ENCODE measurements around the gene BCR. TPM values are rescaled to one million over a fixed set of nuclear protein-coding genes. Genes with fewer than 3 reads are reported as not detected.

The BCR gene
- total and polyA plus RNA-seq, 2 of the 4 experiments (the other 2 are of a cell fraction) = 28.9 to 44.6 TPM

DNA sequence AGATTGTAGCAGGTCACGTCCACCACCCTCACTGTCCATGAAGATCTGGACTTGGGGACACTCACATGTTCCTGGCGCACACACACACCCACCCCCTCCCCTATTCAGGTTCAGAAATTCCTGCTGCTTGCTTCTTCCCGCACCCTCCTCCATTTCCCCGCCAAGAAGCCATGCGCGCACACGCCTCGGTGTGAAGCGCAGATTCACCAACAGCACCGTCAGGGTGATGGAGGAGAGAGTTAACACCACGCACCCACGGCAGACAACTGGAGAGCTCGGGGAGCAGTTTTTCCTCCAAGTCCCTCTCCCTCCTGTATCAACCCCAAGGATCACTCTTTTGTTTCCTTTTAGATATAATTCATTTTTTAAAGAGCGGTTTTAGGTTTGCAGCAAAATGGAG is 113.4 kb downstream of the BCR start:
- Histone ChIP-seq H2AK9ac (replicated peaks; ENCODE audit: low read depth, low read length, poor library complexity) (no peak overlapping the region), H3K9me1 (ENCODE audit: insufficient read depth, low read length) (peaks cover 5% of the 10 kb centered on the region; the same call in 1 of the 2 replicates), H3K79me1 (ENCODE audit: low read depth in 1 of 2, low read length in 2 of 2) (no peaks in the 10 kb centered on the region; a peak in 1 of 4 replicates), H3K14ac (replicated peaks; ENCODE audit: low read depth, low read length) (no peak overlapping the region), H4K5ac (ENCODE audit: low read depth, low read length) (no peak overlapping the region), H2AK5ac (ENCODE audit: low read depth, low read length) (no peak overlapping the region), H2BK120ac (ENCODE audit: low read depth, low read length) (no peak overlapping the region), H3K9ac (ENCODE audit: low read depth, low read length) (no peak overlapping the region), H4K20me1 (ENCODE audit: insufficient read depth, low read length) (peaks cover 6% of the 10 kb centered on the region; the same call in 1 of the 2 replicates), H3K4me1 (ENCODE audit: control insufficient read depth, insufficient read depth, low read length) (no peaks in the 10 kb centered on the region), H2BK15ac (ENCODE audit: low read depth, low read length) (no peak overlapping the region), H3K4ac (ENCODE audit: low read depth, low read length) (no peak overlapping the region), H3K4me3 (ENCODE audit: insufficient read depth, low read depth, low read length) (no peak overlapping the region), H3K18ac (ENCODE audit: low read depth, low read length) (no peak overlapping the region), H3K56ac (ENCODE audit: extremely low read depth, insufficient read depth, low read length) (no peak overlapping the region), H4K91ac (ENCODE audit: insufficient read depth, low read depth, low read length) (no peak overlapping the region), H2BK5ac (ENCODE audit: low read depth, low read length, poor library complexity, severe bottlenecking) (no peak overlapping the region), H3K36me3 (ENCODE audit: control insufficient read depth, insufficient read depth, low read length) (peaks cover 58% of the 10 kb centered on the region), H3K27me3 (ENCODE audit: control insufficient read depth, insufficient read depth, low read length) (no peaks in the 10 kb centered on the region), H3K4me2 (ENCODE audit: low read depth, low read length) (no peak overlapping the region), H3K23ac (ENCODE audit: low read depth, low read length) (no peak overlapping the region), H3K27ac (ENCODE audit: insufficient read depth, low read length) (no peak overlapping the region), H3K9me3 (ENCODE audit: control insufficient read depth, insufficient read depth, low read length) (no peaks in the 10 kb centered on the region), H2BK20ac (ENCODE audit: low read depth, low read length) (no peak overlapping the region), H4K8ac (ENCODE audit: low read depth in 2 of 2, low read length in 2 of 2) (no peak overlapping the region), H2AFZ (replicated peaks; ENCODE audit: low read length, poor library complexity) (no peak overlapping the region)
- CTCF ChIA-PET = no interaction called here
- no TSS peak for BruUV-seq (replicated peaks)
- no peak for DNase-seq
- POLR2A ChIA-PET (ENCODE audit: unreplicated experiment) = no interaction called here
- in situ Hi-C loops (cut with MboI; ENCODE audit: low sequenced_read_pairs) (loop anchor here (25.0 kb wide), 1 partner anchor 331 kb away; no protein-coding TSS in a partner anchor), dilution Hi-C loops (cut with HindIII; ENCODE audit: low sequenced_read_pairs, unreplicated experiment) (no loop called here), intact Hi-C loops (cut with micrococcal nuclease) (no loop called here)
- TF ChIP-seq BHLHE40 (IDR thresholded peaks at IDR 0.05; ENCODE audit: low read depth, low read length) = no peak
- no peak for TF ChIP-seq CTCF (conservative IDR thresholded peaks at IDR 0.05; ENCODE audit: low read depth, low read length)
- TF ChIP-seq MXI1 (IDR thresholded peaks at IDR 0.05; ENCODE audit: borderline replicate concordance, low read depth, low read length) = no peak
- TF ChIP-seq, protein P1, sequence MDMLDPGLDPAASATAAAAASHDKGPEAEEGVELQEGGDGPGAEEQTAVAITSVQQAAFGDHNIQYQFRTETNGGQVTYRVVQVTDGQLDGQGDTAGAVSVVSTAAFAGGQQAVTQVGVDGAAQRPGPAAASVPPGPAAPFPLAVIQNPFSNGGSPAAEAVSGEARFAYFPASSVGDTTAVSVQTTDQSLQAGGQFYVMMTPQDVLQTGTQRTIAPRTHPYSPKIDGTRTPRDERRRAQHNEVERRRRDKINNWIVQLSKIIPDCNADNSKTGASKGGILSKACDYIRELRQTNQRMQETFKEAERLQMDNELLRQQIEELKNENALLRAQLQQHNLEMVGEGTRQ (IDR thresholded peaks at IDR 0.05; ENCODE audit: low read depth, low read length) = no peak
- no peak for TF ChIP-seq RAD21 (IDR thresholded peaks at IDR 0.05; ENCODE audit: low read length)
- no peak for TF ChIP-seq MAFK (IDR thresholded peaks at IDR 0.05; ENCODE audit: low read depth, low read length)
- TF ChIP-seq POLR2A (IDR thresholded peaks at IDR 0.05; ENCODE audit: low read depth, low read length) = no peak
- no peak for TF ChIP-seq RFX5 (IDR thresholded peaks at IDR 0.05; ENCODE audit: low read depth, low read length)
- no peak for TF ChIP-seq FOS (IDR thresholded peaks at IDR 0.05; ENCODE audit: low read depth, low read length)
- TF ChIP-seq RCOR1 (IDR thresholded peaks at IDR 0.05; ENCODE audit: insufficient replicate concordance, low read length) = no peak
- no peak for TF ChIP-seq CHD1 (IDR thresholded peaks at IDR 0.05; ENCODE audit: low read depth, low read length)
- TF ChIP-seq, protein P2, sequence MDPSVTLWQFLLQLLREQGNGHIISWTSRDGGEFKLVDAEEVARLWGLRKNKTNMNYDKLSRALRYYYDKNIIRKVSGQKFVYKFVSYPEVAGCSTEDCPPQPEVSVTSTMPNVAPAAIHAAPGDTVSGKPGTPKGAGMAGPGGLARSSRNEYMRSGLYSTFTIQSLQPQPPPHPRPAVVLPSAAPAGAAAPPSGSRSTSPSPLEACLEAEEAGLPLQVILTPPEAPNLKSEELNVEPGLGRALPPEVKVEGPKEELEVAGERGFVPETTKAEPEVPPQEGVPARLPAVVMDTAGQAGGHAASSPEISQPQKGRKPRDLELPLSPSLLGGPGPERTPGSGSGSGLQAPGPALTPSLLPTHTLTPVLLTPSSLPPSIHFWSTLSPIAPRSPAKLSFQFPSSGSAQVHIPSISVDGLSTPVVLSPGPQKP (IDR thresholded peaks at IDR 0.05; ENCODE audit: borderline replicate concordance, low read depth, low read length) = no peak
- no peak for TF ChIP-seq SMC3 (IDR thresholded peaks at IDR 0.05; ENCODE audit: low read depth, low read length)
- no peak for TF ChIP-seq CEBPB (IDR thresholded peaks at IDR 0.05; ENCODE audit: low read depth, low read length)
- no peak for TF ChIP-seq MAZ (IDR thresholded peaks at IDR 0.05; ENCODE audit: borderline replicate concordance, low read depth, low read length)
- ATAC-seq (ENCODE audit: low read depth) = no peak
- no CpG with 5 or more reads among the region's 14 CpGs for WGBS, 2 experiments (ENCODE audit: extremely low coverage in 2 of 2, insufficient read length in 1 of 2)

All from IMR-90 (cell line).